ENCODE results near the gene RAP1GAP2.
A peak's percentile ranks its signal among the peaks of the same experiment; 100 is the strongest.

RAP1GAP2 gene

DNA sequence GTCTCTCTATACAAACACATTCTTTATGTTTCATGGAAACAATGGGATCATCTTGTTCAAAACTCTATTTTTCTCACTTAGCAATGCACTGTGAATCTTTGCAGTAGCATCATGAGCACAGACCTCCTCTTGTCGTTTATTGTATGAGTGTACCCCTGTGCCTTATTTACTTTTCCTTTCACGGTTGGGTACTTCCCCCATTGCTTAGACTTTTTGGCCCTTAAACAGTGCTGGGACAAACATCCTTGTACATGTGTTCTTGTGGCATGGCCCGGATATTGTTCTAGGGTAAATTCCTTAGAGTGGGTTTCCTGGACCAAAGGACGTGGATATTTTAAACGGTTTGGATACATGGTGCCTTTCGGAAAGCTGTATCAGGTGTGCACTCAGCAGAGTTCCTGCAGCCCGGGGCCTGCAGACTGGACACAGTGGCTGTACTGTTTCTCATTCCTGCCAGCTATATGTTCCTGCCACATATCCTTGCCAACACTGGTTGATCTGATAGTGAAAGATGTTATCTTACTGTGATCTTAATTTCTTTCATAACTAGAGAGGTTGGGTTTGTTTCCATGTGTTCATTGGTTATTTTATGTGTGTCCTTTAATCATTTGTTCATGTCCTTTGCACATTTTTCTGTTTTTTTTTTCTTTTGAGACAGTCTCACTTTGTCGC, 156.1 kb downstream of the RAP1GAP2 start:
- DNase-seq = no peak

DNA sequence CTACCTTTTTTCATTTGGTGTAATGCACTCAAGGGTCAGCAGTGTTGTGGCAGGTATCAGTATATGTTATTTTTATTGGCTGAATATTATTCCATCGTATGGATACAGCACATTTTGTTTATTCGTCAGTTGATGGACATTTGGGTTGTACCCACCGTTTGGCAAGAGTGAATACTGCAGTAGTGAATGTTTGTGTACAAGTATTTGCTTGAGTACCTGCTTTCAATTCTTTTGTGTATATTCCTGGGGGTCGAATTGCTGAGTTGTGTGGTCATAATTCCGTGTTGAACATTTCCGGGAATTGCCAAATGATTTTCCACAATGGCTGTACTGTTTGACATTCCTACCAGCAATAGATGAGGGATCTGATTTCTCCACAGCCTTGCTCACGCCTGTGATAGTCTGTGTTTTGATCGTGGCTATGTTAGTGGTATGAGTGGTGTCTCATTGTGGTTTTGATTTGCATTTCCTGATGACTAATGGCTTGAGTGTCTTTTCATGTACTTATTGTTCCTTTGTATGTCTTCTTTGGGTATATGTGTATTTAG, 158.7 kb downstream of the RAP1GAP2 start:
- no peak for DNase-seq

DNA sequence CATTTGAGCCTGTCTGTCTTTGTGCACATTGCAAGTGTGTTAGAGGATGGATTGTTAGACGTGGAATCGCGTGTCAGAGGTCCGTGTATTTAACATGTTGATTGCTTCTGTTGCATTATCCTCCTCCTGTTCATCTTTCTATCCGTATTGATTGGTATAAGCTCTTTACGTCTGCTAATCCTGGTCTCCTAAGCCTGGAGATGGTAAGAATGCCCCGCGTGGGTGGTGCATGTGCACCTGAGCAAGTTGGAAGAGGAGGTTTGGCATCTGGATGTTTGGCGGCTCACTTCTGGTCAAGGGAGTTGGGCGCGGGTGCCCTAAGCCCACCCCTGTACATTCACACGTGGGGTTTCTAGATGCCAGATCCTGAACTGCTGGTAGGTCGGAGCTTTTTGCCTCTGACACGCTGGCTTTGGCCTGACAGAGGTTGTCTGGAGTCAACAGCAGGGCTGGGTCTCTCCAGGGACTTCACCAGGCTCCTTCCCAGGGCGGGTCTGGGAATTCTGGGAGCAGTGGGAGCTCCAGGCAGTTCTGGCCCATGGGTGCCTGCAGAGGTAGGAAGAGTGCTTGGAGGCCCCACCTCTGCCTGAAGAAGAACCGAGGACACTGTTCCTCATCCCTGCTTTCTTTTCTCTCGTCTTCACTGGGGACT, 159.8 kb downstream of the RAP1GAP2 start:
- no peak for DNase-seq

DNA sequence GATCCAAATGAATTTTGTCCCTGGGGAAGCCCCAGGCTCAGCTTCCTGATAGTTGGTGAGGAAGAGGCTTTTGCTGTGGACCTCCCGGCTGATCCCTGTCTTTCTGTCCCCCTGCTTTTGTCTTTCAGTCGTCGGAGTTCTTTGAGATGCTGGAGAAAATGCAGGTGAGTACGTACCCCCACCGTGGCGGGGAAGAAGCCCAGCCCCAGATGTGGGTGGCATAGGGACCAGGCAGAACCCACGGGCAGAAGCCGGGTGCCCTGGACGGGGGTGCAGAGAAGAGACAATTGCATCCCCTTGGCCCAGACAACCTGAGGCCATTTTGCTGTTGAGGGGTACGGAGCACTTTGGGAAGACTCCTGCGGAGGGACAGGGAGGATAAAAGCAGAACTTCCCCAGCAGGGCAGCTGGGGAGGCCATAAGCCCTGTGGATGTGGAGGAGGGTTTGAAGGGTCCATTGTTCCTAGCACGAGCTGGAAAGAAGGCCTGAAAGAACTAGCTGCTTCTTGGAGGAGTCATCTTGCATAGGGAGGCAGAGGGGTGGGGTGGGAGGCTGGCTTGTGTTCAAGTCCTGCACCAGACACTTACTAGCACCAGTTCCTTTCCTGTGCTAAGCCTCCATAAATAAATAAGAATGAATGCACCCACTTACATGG, 161.5 kb downstream of the RAP1GAP2 start:
- DNase-seq = no peak

DNA sequence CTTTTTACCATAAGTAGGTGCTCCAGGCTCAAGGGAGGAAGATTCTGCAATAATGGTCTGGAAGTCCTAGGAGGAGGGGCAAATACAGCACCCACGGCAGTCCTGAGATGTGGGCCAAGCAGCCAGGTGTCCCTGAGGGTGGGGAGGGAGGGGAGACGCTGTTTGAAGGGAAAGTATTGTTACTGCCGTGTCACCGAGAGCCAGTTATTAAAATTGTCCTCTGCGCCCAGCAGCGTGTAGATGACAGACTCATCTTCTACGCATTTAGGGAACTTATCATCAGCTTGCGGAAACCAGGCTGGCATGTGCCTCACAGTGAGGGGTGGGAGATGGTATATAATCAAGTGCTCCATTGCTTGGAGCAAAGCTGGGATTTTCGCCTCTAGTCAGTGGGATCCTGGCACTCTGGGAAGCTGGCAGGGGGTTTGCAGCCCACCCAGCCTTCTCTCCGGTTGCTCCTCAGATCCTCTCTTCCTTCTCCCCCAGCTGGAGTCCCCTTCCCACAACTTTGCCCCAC, 162.5 kb downstream of the RAP1GAP2 start:
- no peak for DNase-seq

DNA sequence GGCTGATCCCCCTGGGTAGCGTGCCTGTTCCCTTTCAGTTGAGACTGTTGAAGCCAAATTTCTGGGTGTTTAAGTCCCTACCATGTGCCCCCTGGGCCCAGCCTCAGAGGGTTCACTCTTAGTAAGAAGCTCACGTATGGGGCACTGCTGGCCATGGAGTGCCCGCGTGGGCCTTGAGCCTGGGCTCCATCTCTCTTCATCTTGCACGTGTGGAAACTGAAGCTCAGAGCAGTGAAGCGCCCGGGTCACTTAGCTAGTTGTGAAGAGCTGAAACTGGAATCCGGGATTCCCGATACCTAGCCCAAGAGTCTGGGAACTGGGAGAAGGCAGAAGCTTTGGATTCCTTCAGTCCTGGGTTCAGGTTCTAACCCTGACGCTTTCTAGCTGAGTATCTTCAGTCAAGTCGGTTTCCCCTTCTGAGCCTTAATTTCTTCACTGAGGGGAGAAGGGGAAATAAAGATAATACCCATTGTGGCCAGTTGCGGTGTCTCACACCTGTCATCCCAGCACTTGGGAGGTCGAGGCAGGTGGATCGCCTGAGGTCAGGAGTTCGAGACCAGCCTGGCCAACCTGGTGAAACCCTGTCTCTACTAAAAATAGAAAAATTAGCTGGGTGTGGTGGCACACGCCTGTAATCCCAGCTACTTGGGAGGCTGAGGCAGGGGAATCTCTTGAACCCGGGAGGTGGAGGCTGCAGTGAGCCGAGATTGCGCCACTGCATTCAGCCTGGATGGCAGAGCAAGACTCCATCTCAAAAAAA, 163.3 kb downstream of the RAP1GAP2 start:
- DNase-seq = no peak

DNA sequence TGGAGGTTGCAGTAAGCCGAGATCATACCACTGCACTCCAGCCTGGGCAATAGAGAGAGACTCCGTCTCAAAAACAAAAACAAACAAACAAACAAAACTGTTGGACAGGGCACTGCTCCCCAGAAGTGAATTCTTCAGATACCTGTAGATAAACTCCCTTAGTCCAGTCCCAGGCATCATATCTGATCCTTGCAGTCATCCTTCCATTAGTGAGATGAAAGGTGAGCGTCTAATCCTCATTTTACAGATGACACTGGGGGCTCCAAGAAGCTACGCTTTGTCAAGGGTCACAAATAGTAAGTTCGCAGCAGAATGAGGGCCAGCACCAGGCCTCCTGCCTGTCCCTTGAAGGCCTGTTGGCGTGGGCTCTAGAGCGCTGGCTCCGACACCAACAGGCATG, 165.2 kb downstream of the RAP1GAP2 start:
- no peak for DNase-seq

DNA sequence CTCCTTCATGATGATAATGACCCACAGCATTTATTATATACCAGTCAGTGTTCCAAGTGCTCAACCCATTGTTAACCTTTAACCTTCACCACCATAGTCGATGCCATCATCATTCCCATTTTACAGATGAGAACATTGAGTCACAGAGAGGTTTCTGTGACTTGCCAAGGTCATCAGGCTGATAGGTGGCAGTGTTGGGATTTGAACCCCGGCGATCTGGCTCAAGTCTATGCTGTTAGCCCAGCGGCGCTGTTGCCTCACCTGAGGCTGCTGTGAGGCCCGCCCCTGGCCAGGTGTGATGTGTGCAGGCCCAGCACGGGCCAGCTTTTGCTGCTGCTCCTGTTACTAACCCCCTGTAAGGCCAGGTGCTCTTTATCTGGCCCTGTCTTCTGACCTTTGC, 166.0 kb downstream of the RAP1GAP2 start:
- no peak for DNase-seq

DNA sequence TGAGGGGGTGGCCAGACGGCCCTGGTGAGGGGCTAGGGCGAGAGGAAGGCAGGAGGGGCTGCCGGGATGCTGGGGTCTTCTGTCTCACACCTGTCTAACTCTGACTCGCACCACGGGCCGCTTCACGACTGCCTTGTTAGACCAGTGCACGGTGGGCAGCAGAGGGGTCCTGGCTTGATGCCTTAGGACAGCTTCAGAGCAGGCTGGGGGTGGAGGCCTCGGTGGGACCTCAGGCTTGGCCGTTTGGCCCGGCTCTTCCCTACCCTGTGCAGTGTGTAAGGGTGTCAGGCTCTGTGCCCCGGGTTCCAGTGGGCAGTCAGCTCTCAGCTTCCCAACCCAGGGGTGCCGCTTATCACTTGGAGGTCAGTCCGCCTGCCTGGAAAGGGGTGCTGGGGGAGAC, 166.5 kb downstream of the RAP1GAP2 start:
- no peak for DNase-seq

DNA sequence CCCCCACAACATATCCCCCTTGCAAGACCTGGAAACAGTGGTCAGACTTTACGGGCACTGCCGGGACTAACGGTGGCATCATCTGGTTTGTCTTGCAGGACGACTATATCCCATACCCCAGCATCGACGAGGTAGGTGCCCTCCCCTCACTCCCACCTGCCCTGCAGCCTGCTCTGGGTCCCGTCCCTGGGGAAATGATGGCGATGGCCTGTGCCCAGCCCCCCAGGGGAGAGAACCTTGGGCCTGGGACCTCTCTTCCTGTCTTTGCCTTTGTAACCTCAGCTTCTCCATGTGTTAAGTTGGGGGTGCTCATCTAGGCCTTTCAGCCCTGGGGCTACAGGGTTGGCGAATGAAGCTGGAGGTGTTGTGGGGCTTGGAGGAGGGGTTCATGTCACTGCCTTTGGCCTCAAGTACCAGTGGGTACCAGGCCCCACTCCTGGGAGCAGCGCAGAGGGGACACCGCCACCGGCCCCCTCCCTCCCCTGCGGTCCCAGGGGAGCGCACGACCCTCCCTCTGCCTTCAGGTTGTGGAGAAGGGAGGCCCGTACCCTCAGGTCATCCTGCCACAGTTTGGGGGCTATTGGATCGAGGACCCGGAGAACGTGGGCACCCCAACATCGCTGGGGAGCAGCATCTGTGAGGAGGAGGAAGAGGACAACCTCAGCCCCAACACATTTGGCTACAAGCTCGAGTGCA, 167.2 kb downstream of the RAP1GAP2 start:
- no peak for DNase-seq

DNA sequence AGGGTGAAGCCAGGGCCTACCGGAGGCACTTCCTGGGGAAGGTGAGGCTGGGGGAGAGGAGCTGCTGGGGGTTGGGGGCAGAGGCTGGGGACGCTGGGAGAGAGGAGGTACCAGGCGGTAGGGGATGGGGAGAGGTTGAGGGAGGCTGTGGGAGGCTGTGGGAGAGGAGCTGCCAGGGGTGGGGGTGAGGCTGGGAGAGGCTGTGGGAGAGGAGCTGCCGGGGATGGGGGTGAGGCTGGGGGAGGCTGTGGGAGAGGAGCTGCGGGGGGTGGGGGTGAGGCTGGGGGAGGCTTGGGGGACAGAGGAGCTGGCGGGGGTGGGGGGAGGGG, 167.8 kb downstream of the RAP1GAP2 start:
- DNase-seq = no peak

DNA sequence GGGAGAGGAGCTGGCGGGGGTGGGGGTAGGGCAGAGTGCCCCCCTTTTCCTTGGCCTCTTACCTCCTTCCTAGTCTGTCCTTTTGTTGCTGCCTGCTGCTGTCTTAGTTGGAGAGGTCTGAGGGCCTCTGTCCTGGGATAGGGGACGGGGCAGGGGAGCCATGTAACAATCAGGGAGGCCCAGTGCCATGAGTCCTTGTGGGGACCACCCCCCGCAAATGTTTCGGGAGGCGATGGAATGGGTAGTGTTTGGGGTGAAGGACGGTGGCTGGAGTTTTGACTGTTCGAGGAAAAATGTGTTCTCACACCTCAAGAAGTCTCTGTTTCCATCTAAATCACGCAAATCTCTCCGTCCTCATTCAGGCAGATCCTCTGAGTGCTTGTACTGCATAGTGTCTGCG, 168.1 kb downstream of the RAP1GAP2 start:
- DNase-seq = no peak

DNA sequence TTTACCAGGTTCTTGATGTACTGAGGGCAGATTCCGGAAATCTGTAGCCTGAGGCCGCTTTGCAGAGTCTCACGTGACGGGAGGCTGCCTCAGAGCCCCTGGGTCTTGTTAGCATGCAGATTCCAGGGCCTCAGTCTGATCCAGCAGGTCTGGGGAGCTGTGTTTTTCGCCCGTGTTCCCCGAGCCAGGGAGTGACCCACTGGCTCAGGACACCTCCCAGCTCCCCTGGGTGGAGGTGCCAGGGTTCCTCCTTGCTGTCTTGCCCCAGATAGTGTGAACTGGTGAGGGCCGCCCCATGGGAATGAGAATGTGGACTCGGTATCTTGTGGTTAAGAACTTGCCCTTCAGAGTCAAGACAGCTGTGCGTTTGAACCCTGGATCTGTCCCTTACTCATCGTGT, 168.6 kb downstream of the RAP1GAP2 start:
- DNase-seq = no peak

DNA sequence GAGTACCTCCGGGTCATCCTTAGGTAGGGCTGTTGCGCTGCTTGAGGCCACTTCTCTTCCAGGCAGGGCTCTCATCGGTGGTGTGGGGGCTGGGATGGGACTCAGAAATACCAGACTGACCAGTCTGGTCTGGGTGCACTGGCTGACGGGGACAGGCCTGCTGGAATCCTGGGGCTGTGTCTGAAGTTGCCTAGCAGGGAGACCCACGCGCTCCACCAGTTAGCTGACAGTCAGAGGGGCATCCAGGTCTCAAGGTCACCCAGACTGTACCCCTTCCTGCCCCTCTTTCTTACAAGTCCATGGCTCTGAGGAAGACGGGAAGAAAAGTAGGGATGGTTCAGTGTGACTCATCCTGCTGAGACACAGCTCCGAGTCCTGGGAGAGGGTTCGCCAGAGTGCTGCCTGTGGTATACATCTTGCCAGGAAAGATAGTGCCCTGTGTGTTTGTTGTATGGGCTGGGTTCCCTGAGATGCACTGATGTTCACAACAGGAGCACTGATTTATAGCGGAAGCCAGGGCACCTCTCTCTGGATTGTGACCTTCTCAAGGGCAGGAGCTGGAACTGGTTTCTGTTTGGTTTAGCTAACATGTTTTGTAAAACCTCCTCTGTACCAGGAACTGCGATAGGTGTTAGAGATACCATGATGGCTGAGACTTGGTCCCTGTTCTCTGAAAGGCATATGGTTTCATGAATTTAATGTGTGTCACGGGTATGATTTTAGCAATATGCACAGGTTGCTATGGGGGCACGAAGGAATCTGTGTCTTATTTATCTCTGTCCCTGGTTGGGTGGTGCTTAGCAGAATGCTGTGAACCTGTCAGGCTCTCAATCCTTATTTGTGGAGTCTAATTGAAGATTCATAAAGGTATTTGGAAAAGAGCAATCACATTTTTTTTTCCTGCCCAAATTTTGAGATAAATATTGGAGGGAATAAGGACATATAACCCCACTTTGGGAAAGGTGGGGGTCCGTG, 169.7 kb downstream of the RAP1GAP2 start:
- DNase-seq = no peak

DNA sequence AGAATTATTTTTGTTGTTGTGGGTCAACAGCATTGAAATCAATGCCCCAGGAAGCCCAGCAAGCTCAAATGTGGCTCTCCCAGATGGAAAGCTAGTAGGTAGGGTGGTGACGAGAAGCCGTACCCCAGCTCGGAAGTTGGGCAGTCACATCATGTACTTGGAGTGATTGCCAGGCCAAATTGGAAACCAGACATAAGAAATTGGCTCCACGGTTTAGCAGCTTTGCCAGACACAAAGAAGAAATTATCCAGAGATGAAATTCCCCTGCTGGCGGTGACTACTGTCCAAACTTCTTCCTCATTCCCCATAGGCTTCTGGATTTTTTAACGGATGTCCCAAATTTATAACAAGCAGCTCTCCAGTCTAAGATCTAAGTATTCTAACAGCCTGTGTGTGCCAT, 171.3 kb downstream of the RAP1GAP2 start:
- DNase-seq = no peak

DNA sequence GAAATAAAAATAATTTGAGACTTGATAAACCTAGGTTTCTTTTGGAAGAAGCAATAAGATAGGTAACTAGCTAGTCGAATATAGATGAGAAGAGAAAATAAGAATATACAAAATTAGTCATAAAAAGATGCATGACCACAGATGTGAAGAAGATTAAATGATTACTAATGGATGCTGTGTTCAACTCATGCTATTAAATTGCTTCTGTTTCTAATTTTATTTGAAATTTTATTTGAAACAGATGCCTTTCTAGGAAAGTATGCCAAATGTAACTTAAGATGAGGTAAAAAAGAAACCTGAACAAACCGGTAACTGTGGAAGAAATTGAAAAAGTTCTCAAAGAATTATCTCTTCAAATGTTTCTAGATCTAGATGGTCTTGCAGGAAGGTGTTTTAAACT, 175.6 kb downstream of the RAP1GAP2 start:
- no peak for DNase-seq

DNA sequence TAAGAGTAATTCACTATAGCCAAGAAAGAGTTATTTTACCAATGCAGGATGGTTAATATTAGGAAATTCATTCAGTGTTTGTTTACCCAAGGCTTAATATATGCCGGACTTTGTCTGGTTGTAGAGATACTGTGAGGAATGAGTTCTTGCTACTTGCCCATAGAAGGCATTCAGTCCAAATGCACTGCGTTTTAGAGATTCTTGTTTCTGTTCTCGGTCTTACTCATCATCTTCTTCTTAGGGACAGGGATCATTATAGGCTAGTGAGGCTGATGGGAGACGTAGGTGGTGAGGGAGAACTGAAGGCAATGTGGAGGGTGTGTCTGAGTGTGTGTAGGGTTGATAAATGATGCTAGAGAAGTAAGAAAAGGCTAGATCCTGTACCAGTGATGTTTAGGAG, 176.5 kb downstream of the RAP1GAP2 start:
- DNase-seq = no peak

DNA sequence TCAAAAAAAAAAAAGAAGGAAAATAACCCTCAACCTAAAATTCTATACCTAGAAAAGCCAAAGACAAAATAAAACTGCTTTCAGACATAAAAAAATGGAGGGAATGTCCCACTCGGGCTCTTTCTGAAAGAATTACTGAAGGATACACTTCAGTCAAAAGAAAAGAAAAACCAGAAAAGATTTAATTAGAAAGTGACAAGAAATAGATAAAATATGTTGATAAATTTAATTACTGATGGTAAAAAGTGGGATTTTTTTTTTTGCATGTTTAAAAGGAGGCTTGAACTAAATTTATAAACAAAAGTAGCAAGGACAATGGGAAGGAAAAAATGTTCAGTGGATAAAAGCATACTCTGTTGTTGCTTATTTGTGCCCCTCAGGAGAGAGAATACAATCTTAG, 178.1 kb downstream of the RAP1GAP2 start:
- no peak for DNase-seq

DNA sequence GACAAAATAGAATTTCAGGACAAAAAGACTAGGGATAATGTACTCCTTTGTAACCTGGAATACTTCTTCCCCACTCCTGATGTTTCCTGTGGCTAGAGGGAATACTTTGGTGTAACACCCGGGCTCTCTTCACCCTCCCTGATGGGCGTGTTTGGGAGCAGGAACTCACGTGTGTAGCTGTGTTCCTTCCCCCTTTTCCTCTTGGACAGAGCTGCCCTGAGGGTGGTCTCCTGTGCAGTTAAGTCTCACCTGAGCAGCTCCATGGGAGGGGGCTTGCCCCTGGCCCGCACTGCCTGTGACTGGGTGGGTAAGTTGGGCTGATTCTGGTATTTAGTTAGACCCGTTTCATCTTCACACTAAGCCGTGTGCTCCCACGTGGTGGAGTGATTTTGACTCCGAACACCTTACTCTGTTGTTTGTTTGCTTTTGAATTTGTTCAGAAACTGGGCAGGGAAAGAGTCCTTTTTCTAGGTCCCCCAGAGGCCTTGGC, 179.3 kb downstream of the RAP1GAP2 start:
- peak; percentile 4 for DNase-seq

DNA sequence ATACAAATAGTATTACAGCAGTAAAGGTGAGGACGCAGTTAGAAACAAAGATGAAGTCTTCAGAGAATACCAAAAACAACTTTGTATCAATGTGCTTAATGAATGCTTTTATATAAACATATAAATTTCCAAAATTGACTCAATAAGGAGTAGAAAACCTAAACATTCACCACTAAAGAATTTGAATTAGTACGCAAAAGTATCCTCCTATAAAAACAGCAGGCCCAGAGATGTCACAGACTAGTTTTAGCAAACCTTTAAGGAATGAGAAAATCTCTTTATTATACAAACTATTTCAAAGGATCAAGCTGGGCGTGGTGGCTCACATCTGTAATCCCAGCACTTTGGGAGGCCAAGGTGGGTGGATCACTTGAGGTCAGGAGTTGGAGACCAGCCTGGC, 180.9 kb downstream of the RAP1GAP2 start:
- no peak for DNase-seq

DNA sequence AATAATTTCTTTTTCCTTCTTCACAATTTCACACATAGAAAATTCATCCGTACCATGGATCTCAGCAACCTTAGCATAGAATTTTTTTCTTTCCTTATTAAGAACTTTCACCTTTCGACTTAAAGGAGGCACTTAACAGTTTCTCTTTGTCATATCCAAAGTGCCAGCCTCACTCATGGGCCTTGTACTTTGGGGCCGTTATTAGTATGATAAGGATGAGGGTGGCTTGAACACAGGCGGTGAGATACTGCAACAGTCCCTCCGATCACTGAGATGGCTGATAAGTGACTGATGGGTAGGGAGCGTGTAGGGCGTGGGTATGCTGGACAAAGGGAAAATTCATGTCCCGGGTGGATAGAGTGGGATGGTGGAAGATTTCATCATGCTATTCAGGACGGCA, 181.9 kb downstream of the RAP1GAP2 start:
- no peak for DNase-seq
